K562 (cell line): ENCODE measurements around the gene NDUFA3. TPM values are rescaled to one million over a fixed set of nuclear protein-coding genes. Genes with fewer than 3 reads are reported as not detected.

Source experiments
- ATAC-seq: fragments of 200-7000 bp; cut with Tn5 transposase; 3 replicates; pipeline ENCODE4 v1.9.1; 2020; ENCODE audit warnings: moderate library complexity
- BruUV-seq: library from RNA; stranded (reverse); fragments of 400-500 nt; replicated peaks from 2 replicates; lab custom pipeline; 2021; lab: Mats Ljungman, UMichigan
- CTCF ChIA-PET: fragments of 300-600 bp; formaldehyde crosslinking; extraction: SDS; loops from one replicate; lab custom pipeline; 2021; ENCODE audit warnings: low intra/inter-chr PET ratio; lab: Yijun Ruan, JAX
- POLR2A ChIA-PET: fragments of 300-600, 350-650 bp; sonication (Branson Sonifier 250); formaldehyde crosslinking; extraction: SDS; loops from one replicate; lab custom pipeline; 2021; ENCODE audit warnings: antibody characterized with exemption, inconsistent platforms; lab: Yijun Ruan, JAX
- DNase-seq, 4 experiments: peaks; one replicate each; pipeline versions ENCODE4 v3.0.0 to v3.0.0-alpha.2; 2011 to 2018; ENCODE audit warnings: low spot score in 3 of 4, mixed read lengths in 3 of 4; ENCODE audit errors: extremely low read depth in 1 of 4
- FAIRE-seq: peaks from 2 replicates; lab custom pipeline; 2011; peaks lifted over from hg19 to GRCh38; lab: Jason Lieb, UNC
- H2AFZ ChIP-seq: 2 replicates; pipeline ENCODE4 v1.6.0; 2011; ENCODE audit warnings: low read depth, low read length, control low read depth, inconsistent platforms
- H3K27ac ChIP-seq: fragments of 200-600 bp; 3 replicates; pipeline ENCODE4 v1.8.0; 2011; ENCODE audit warnings: low read depth, mild to moderate bottlenecking, control low read depth, inconsistent platforms, low read length, moderate library complexity, mixed read lengths; ENCODE audit errors: extremely low read depth
- H3K27me3 ChIP-seq, 2 experiments: fragments of 300-600 bp in 1 of 2; 2 replicates in 1 of 2; 3 replicates in 1 of 2; pipeline versions ENCODE4 v1.6.0 to v1.8.0; 2011; ENCODE audit warnings: inconsistent platforms in 2 of 2, low read length in 2 of 2, mild to moderate bottlenecking in 1 of 2, mixed read lengths in 1 of 2, moderate library complexity in 1 of 2; ENCODE audit not compliant: control insufficient read depth in 2 of 2, insufficient read depth in 2 of 2
- H3K36me3 ChIP-seq: fragments of 300-600 bp; 3 replicates; pipeline ENCODE4 v1.8.0; 2011; ENCODE audit warnings: mild to moderate bottlenecking, low read length, inconsistent platforms; ENCODE audit not compliant: control insufficient read depth, insufficient read depth
- H3K4me1 ChIP-seq, 2 experiments: fragments of 200-600 bp in 1 of 2; replicated peaks in 1 of 2; 2 replicates in 1 of 2; 3 replicates in 1 of 2; pipeline versions ENCODE4 v1.5.1 to v1.8.0; 2011; ENCODE audit warnings: inconsistent platforms in 2 of 2, low read length in 2 of 2, mild to moderate bottlenecking in 1 of 2, mixed read lengths in 1 of 2, moderate library complexity in 1 of 2; ENCODE audit not compliant: control insufficient read depth in 2 of 2, insufficient read depth in 2 of 2
- H3K4me2 ChIP-seq: 2 replicates; pipeline ENCODE4 v1.6.1; 2011; ENCODE audit warnings: low read length, control low read depth, inconsistent platforms, mixed read lengths; ENCODE audit not compliant: insufficient read depth
- H3K4me3 ChIP-seq: fragments of 200-600 bp; sonication (generic), shearing (Covaris generic); 2 replicates; pipeline ENCODE4 v1.5.1; 2016; ENCODE audit warnings: control low read depth, inconsistent platforms
- H3K79me2 ChIP-seq: fragments of 200-600 bp; 3 replicates; pipeline ENCODE4 v1.8.0; 2011; ENCODE audit warnings: low read length, inconsistent platforms; ENCODE audit not compliant: control insufficient read depth, insufficient read depth
- H3K9ac ChIP-seq, 2 experiments: 2 replicates each; pipeline versions ENCODE4 v1.6.0 to v1.6.1; 2011; ENCODE audit warnings: low read depth in 2 of 2, low read length in 2 of 2, control low read depth in 1 of 2, inconsistent platforms in 1 of 2, mild to moderate bottlenecking in 1 of 2, mixed read lengths in 1 of 2; ENCODE audit not compliant: insufficient read depth in 1 of 2
- H3K9me1 ChIP-seq: one replicate; pipeline ENCODE4 v1.6.0; 2011; ENCODE audit warnings: inconsistent platforms, mild to moderate bottlenecking, low read length, moderate library complexity; ENCODE audit not compliant: control insufficient read depth, insufficient read depth
- H3K9me3 ChIP-seq: replicated peaks from 2 replicates; pipeline ENCODE4 v1.5.1; 2011; ENCODE audit warnings: low read depth, low read length, inconsistent platforms; ENCODE audit not compliant: control insufficient read depth, insufficient read depth
- H4K20me1 ChIP-seq: replicated peaks from 2 replicates; pipeline ENCODE4 v1.6.1; 2011; ENCODE audit warnings: low read length, inconsistent platforms, mixed read lengths; ENCODE audit not compliant: control insufficient read depth, insufficient read depth
- GTF2A2 ChIP-seq: IDR thresholded peaks from 2 replicates; pipeline ENCODE4 v1.6.1; 2016; ENCODE audit warnings: mild to moderate bottlenecking, missing genetic modification characterization, missing compliant biosample characterization
- GTF2F1 ChIP-seq: IDR thresholded peaks from 2 replicates; pipeline ENCODE4 v1.6.1; 2011; ENCODE audit warnings: low read depth, low read length, improper control_type of control experiment
- HSF4 ChIP-seq: fragments of 250-450 bp; sonication (Bioruptor Pico); IDR thresholded peaks from 2 replicates; pipeline ENCODE4 v2.1.2; 2022; ENCODE audit warnings: mild to moderate bottlenecking, moderate library complexity, borderline replicate concordance
- NUFIP1 ChIP-seq: fragments of 450-650 bp; IDR thresholded peaks from 2 replicates; pipeline ENCODE4 v1.6.1; 2018; ENCODE audit not compliant: partially characterized antibody
- RERE ChIP-seq: sonication (generic); formaldehyde crosslinking; IDR thresholded peaks from 2 replicates; pipeline ENCODE4 v1.8.0; 2023; ENCODE audit warnings: missing genetic modification reagents, mild to moderate bottlenecking, borderline replicate concordance
- SMAD3 ChIP-seq: fragments of 450-650 bp; formaldehyde crosslinking; conservative IDR thresholded peaks from 2 replicates; pipeline ENCODE4 v1.4.0; 2020; ENCODE audit warnings: mild to moderate bottlenecking
- SMARCA5 ChIP-seq: fragments of 450-650 bp; IDR thresholded peaks from 2 replicates; pipeline ENCODE4 v1.6.1; 2016
- TCF7L2 ChIP-seq: fragments of 150-350 bp; IDR thresholded peaks from 2 replicates; pipeline ENCODE4 v1.6.1; 2016; ENCODE audit warnings: low read depth, mild to moderate bottlenecking, low read length, moderate library complexity
- ZBTB9 ChIP-seq: fragments of 450-650 bp; formaldehyde crosslinking; IDR thresholded peaks from 2 replicates; pipeline ENCODE4 v1.4.0; 2020; ENCODE audit warnings: mild to moderate bottlenecking, moderate library complexity
- ZC3H4 ChIP-seq: sonication (generic); formaldehyde crosslinking; IDR thresholded peaks from 2 replicates; pipeline ENCODE4 v1.9.0; 2021; ENCODE audit warnings: missing genetic modification reagents, borderline replicate concordance
- ZFPM2 ChIP-seq: fragments of 250-450 bp; sonication (Bioruptor Pico); IDR thresholded peaks from 2 replicates; pipeline ENCODE4 v1.5.1; 2022; ENCODE audit warnings: mild to moderate bottlenecking
- ZNF274 ChIP-seq: IDR thresholded peaks from 2 replicates; pipeline ENCODE4 v1.6.1; 2011; ENCODE audit warnings: low read depth, mild to moderate bottlenecking, low read length, moderate library complexity, borderline replicate concordance
- ZNF316 ChIP-seq: fragments of 450-650 bp; IDR thresholded peaks from 2 replicates; pipeline ENCODE4 v1.6.1; 2016
- ZNF444 ChIP-seq: fragments of 250-450 bp; sonication (Bioruptor Pico); IDR thresholded peaks from 2 replicates; pipeline ENCODE4 v1.4.0; 2020; ENCODE audit warnings: mild to moderate bottlenecking, moderate library complexity
- ZNF655 ChIP-seq: fragments of 250-450 bp; sonication (Bioruptor Pico); IDR thresholded peaks from 2 replicates; pipeline ENCODE4 v1.5.0; 2021
- WGBS: fragments of 100-300 bp; shearing (Covaris generic); methylation state at CpG from one replicate; pipeline ENCODE4 v1.1.6; 2016; ENCODE audit warnings: low coverage, mixed read lengths; ENCODE audit not compliant: insufficient coverage; ENCODE audit errors: missing lambda C conversion rate; 5-methylcytosine and 5-hydroxymethylcytosine counted together
- in situ Hi-C: fragments of 300-500 bp; cut with MboI; formaldehyde crosslinking; loops from 4 replicates; pipeline ENCODE4 v1.15.0; 2018; ENCODE audit warnings: inconsistent platforms, mixed read lengths
- intact Hi-C: fragments of 100-400 bp; cut with micrococcal nuclease; formaldehyde crosslinking; loops from 2 replicates; pipeline ENCODE4 v1.14.2; 2022
- polyA plus RNA-seq, 8 experiments: library from polyadenylated mRNA; depleted of rRNA in 4 of 8; stranded (reverse) in 5 of 8; unstranded in 3 of 8; fragments of >200 nt; fragmentation: Nextera tagmentation in 2 of 8; fragmentation: Illumina TruSeq in 1 of 8; extraction: Ambion mirVana in 2 of 8; extraction: Trizol in 1 of 8; gene quantifications; 2 replicates each; pipeline versions ENCODE4 v1.2.1 to v1.2.3, GENCODE V29; 2011 to 2014; ENCODE audit warnings: inconsistent platforms in 1 of 8, missing spikeins in 1 of 8
- total RNA-seq, 7 experiments: library from RNA; depleted of rRNA in 6 of 7; stranded (reverse); fragments of >200 nt in 6 of 7; fragmentation: Illumina TruSeq in 2 of 7; extraction: Trizol in 2 of 7; gene quantifications; 2 replicates each; pipeline versions ENCODE4 v1.2.1 to v1.2.3, GENCODE V29; 2011 to 2021; ENCODE audit warnings: low replicate concordance in 1 of 7

The NDUFA3 gene
- total and polyA plus RNA-seq, 9 of the 15 experiments (the other 6 are each of a cell fraction or from before 2014, with no cell fraction given): 39.2 to 279 (median 138) TPM

GRCh38 chr19:54123682-54124081 lies 21.0 kb downstream of the NDUFA3 start:
- in situ Hi-C loops (no loop called here), intact Hi-C loops (no loop called here)
- ATAC-seq: no peak
- H3K9ac ChIP-seq: no peak overlapping the region
- H3K27ac ChIP-seq: no peak overlapping the region
- H3K4me1 ChIP-seq: no peaks in the 10 kb centered on the region
- H3K79me2 ChIP-seq: no peaks in the 10 kb centered on the region
- no peak for FAIRE-seq
- BruUV-seq: no TSS peak
- no peak overlapping the region for H2AFZ ChIP-seq
- H3K4me3 ChIP-seq: no peak overlapping the region
- H3K27me3 ChIP-seq: no peaks in the 10 kb centered on the region
- H3K9me1 ChIP-seq: no peaks in the 10 kb centered on the region
- H3K36me3 ChIP-seq: peaks cover 81% of the 10 kb centered on the region; the same call in 2 of the 3 replicates
- 93% methylated on average over 14 of the region's 17 CpGs for WGBS
- H3K9me3 ChIP-seq: no peaks in the 10 kb centered on the region
- no peak overlapping the region for H3K4me2 ChIP-seq
- no peaks in the 10 kb centered on the region for H4K20me1 ChIP-seq
- ChIA-PET POLR2A (interaction anchor here (0.6 to 2.0 kb wide), 3 partner anchors 8 to 79 kb away, joined by 3 to 13 read pairs (median 9); partner anchors contain the start of genes PRPF31 and TFPT), CTCF (no interaction called here)
- DNase-seq: no peak
- no peak for TF ChIP-seq HSF4 (CRISPR knock-in tag)
- no peak for TF ChIP-seq ZBTB9 (CRISPR knock-in tag)
- no peak for TF ChIP-seq GTF2A2 (tag)
- TF ChIP-seq SMARCA5: no peak
- TF ChIP-seq GTF2F1: no peak
- TF ChIP-seq SMAD3 (CRISPR knock-in tag): no peak
- TF ChIP-seq TCF7L2: no peak
- TF ChIP-seq ZNF444: no peak
- TF ChIP-seq ZNF655: no peak
- no peak for TF ChIP-seq ZNF316
- TF ChIP-seq ZC3H4 (CRISPR knock-in tag): no peak
- no peak for TF ChIP-seq NUFIP1
- TF ChIP-seq ZNF274: no peak
- no peak for TF ChIP-seq ZFPM2
- TF ChIP-seq RERE (CRISPR knock-in tag): no peak
